ENCODE measurements around the gene COPS8.

DNA sequence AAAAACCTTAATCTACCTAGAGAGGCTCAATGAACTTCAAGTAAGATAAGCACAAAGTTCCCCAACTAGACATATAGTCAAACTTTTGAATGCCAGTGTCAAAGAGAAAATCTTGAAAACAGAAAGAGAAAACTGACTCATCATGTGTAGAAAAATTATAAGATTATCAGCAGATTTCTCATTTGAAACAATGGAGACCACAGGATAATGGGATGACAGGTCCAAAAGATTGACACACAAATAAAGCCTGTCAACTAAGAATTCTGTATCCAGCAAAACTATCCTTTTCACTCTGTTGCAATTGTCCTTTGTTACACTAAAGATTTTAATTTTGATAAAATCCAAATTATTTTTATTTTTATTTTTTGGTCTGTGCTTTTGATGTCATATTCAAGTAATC, 61.6 kb downstream of the COPS8 start:
- TF ChIP-seq, protein P1, sequence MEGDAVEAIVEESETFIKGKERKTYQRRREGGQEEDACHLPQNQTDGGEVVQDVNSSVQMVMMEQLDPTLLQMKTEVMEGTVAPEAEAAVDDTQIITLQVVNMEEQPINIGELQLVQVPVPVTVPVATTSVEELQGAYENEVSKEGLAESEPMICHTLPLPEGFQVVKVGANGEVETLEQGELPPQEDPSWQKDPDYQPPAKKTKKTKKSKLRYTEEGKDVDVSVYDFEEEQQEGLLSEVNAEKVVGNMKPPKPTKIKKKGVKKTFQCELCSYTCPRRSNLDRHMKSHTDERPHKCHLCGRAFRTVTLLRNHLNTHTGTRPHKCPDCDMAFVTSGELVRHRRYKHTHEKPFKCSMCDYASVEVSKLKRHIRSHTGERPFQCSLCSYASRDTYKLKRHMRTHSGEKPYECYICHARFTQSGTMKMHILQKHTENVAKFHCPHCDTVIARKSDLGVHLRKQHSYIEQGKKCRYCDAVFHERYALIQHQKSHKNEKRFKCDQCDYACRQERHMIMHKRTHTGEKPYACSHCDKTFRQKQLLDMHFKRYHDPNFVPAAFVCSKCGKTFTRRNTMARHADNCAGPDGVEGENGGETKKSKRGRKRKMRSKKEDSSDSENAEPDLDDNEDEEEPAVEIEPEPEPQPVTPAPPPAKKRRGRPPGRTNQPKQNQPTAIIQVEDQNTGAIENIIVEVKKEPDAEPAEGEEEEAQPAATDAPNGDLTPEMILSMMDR (IDR thresholded peaks at IDR 0.05), result no peak
- no peak for TF ChIP-seq POLR2A (IDR thresholded peaks at IDR 0.05)

Data from thyroid gland (tissue), 4 donors.